ENCODE data around the gene GRIK4. TPM values are rescaled to one million over a fixed set of nuclear protein-coding genes. Genes with fewer than 3 reads are reported as not detected.

The GRIK4 gene
- total and polyA plus RNA-seq, 2 donors (not counting 3 experiments of a cell fraction or from before 2014, with no cell fraction given) = 0.81 to 1.6 TPM

DNA sequence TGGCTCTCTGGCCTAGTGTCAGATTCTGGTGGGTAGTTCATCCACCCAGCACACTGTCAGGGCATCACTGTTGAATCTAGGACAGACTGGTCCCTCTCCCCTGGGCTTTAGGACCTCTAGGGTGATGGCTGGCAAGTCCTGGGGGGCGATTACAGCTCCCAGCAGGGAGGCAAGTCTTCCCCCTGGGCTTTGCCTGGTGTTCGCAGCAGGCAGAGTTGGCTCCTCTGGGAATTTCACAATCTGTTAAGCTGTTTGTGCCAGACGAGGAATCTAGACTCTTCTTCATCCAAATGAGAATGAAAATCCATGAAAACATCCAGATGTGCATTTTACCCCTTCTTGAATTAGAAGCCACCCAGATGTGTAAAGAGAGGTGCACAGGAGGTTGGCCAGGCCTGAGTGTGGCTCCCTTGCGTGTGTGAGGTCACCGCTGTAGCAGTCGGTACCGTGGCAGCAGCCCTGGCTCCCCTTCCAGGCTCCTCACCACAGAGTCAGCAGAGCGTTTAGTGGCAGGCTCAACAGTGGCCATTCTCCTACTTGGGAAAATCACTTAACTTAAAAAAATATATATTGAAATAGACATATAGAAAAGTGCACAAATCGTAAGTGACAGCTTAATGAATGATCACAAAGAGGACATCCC is 412.4 kb downstream of the GRIK4 start:
- Histone ChIP-seq H3K79me2 (ENCODE audit: control insufficient read depth, insufficient read depth, low read length) (no peaks in the 10 kb centered on the region), H3K4me2 (ENCODE audit: insufficient read depth, low read length) (no peak overlapping the region), H4K20me1 (replicated peaks; ENCODE audit: control insufficient read depth, extremely low read depth, insufficient read depth, low read length) (no peaks in the 10 kb centered on the region), H2AFZ (ENCODE audit: low read depth, low read length) (no peak overlapping the region), H3K4me1 (ENCODE audit: control insufficient read depth, extremely low read depth, insufficient read depth, low read length) (no peaks in the 10 kb centered on the region), H3K9me1 (replicated peaks; ENCODE audit: control insufficient read depth, extremely low read depth, insufficient read depth, low read length) (no peaks in the 10 kb centered on the region), H3K27me3 (ENCODE audit: control insufficient read depth in 2 of 2, insufficient read depth in 2 of 2, low read length in 2 of 2) (no peaks in the 10 kb centered on the region), H3K9me3 (replicated peaks; ENCODE audit: control insufficient read depth, insufficient read depth, low read length) (no peaks in the 10 kb centered on the region), H3K9ac (replicated peaks; ENCODE audit: extremely low read depth, insufficient read depth, low read length) (no peak overlapping the region), H3K36me3 (ENCODE audit: control insufficient read depth in 2 of 2, extremely low read depth in 1 of 2, insufficient read depth in 2 of 2, low read length in 2 of 2) (no peaks in the 10 kb centered on the region), H3K4me3 (replicated peaks in 1 of 3; ENCODE audit: insufficient read depth in 1 of 3, low read depth in 1 of 3, low read length in 3 of 3) (no peak overlapping the region), H3K27ac (ENCODE audit: insufficient read depth, low read depth, low read length) (no peak overlapping the region)
- no peak for FAIRE-seq
- intact Hi-C loops (cut with micrococcal nuclease) (loop anchor here (10.0 kb wide), 1 partner anchor 169 kb away; no protein-coding TSS in a partner anchor), dilution Hi-C loops (cut with MboI; ENCODE audit: extremely low pct_ligation_motif_present, low sequenced_read_pairs) (no loop called here)
- CTCF ChIA-PET = interaction anchor here (0.7 kb wide), 1 partner anchor 28 kb away, joined by 4 read pairs; no protein-coding TSS in a partner anchor
- no TSS peak for BruUV-seq (replicated peaks)
- DNase-seq (ENCODE audit: low read depth, low spot score) = no peak
- POLR2A ChIA-PET = no interaction called here
- TF ChIP-seq POLR2AphosphoS5 (IDR thresholded peaks at IDR 0.05; ENCODE audit: insufficient read depth, low read depth, low read length) (no peak), MYC (IDR thresholded peaks at IDR 0.05; ENCODE audit: low read depth, low read length) (no peak)
- TF ChIP-seq, protein P1, sequence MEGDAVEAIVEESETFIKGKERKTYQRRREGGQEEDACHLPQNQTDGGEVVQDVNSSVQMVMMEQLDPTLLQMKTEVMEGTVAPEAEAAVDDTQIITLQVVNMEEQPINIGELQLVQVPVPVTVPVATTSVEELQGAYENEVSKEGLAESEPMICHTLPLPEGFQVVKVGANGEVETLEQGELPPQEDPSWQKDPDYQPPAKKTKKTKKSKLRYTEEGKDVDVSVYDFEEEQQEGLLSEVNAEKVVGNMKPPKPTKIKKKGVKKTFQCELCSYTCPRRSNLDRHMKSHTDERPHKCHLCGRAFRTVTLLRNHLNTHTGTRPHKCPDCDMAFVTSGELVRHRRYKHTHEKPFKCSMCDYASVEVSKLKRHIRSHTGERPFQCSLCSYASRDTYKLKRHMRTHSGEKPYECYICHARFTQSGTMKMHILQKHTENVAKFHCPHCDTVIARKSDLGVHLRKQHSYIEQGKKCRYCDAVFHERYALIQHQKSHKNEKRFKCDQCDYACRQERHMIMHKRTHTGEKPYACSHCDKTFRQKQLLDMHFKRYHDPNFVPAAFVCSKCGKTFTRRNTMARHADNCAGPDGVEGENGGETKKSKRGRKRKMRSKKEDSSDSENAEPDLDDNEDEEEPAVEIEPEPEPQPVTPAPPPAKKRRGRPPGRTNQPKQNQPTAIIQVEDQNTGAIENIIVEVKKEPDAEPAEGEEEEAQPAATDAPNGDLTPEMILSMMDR (IDR thresholded peaks at IDR 0.05; ENCODE audit: extremely low read depth in 1 of 2, insufficient read depth in 1 of 2, low read depth in 1 of 2, low read length in 2 of 2) = no peak

GRCh38 chr11:120925944-120926343 is 414.4 kb downstream of the GRIK4 start:
- no peak overlapping the region for H3K9ac ChIP-seq (replicated peaks; ENCODE audit: extremely low read depth, insufficient read depth, low read length)
- dilution Hi-C loops (cut with MboI; ENCODE audit: extremely low pct_ligation_motif_present, low sequenced_read_pairs) (no loop called here), intact Hi-C loops (cut with micrococcal nuclease) (loop anchor here (10.0 kb wide), 1 partner anchor 171 kb away; no protein-coding TSS in a partner anchor)
- DNase-seq (ENCODE audit: low read depth, low spot score) = no peak
- ChIA-PET CTCF (interaction anchor here (1.0 kb wide), 1 partner anchor 269 kb away, joined by 5 read pairs; no protein-coding TSS in a partner anchor), POLR2A (no interaction called here)
- H3K9me3 ChIP-seq (replicated peaks; ENCODE audit: control insufficient read depth, insufficient read depth, low read length) = no peaks in the 10 kb centered on the region
- no peak overlapping the region for H3K4me3 ChIP-seq (replicated peaks in 1 of 3; ENCODE audit: insufficient read depth in 1 of 3, low read depth in 1 of 3, low read length in 3 of 3)
- no peaks in the 10 kb centered on the region for H3K9me1 ChIP-seq (replicated peaks; ENCODE audit: control insufficient read depth, extremely low read depth, insufficient read depth, low read length)
- BruUV-seq (replicated peaks) = no TSS peak
- no peak overlapping the region for H3K4me2 ChIP-seq (ENCODE audit: insufficient read depth, low read length)
- no peak overlapping the region for H3K27ac ChIP-seq (ENCODE audit: insufficient read depth, low read depth, low read length)
- no peak for TF ChIP-seq POLR2AphosphoS5 (IDR thresholded peaks at IDR 0.05; ENCODE audit: insufficient read depth, low read depth, low read length)
- no peak for TF ChIP-seq FOS (IDR thresholded peaks at IDR 0.05; ENCODE audit: borderline replicate concordance, insufficient read depth, low read length)
- no peak for TF ChIP-seq EZH2 (IDR thresholded peaks at IDR 0.05; ENCODE audit: borderline replicate concordance, low read depth, low read length, severe bottlenecking)
- H4K20me1 ChIP-seq (replicated peaks; ENCODE audit: control insufficient read depth, extremely low read depth, insufficient read depth, low read length) = no peaks in the 10 kb centered on the region
- H3K4me1 ChIP-seq (ENCODE audit: control insufficient read depth, extremely low read depth, insufficient read depth, low read length) = no peaks in the 10 kb centered on the region
- no peaks in the 10 kb centered on the region for H3K79me2 ChIP-seq (ENCODE audit: control insufficient read depth, insufficient read depth, low read length)
- no peaks in the 10 kb centered on the region for H3K27me3 ChIP-seq (ENCODE audit: control insufficient read depth in 2 of 2, insufficient read depth in 2 of 2, low read length in 2 of 2)
- no peak for FAIRE-seq
- H2AFZ ChIP-seq (ENCODE audit: low read depth, low read length) = no peak overlapping the region
- H3K36me3 ChIP-seq (ENCODE audit: control insufficient read depth in 2 of 2, extremely low read depth in 1 of 2, insufficient read depth in 2 of 2, low read length in 2 of 2) = no peaks in the 10 kb centered on the region
